ENCODE results near the gene MORF4L2.
A peak's percentile ranks its signal among the peaks of the same experiment; 100 is the strongest.

MORF4L2 gene

GRCh38 chrX:103686199-103687072 is at the start of gene MORF4L2:
Gene MORF4L2, minus strand, starts transcription at chrX:103686699. Its CDS starts 9,672 bp downstream, at chrX:103677027.
- peak; percentile 78 for DNase-seq

GRCh38 chrX:103734125-103734760 is 47.7 kb upstream of the MORF4L2 start:
- DNase-seq = no peak

GRCh38 chrX:103733017-103733416 is 46.5 kb upstream of the MORF4L2 start:
- DNase-seq = no peak

DNA sequence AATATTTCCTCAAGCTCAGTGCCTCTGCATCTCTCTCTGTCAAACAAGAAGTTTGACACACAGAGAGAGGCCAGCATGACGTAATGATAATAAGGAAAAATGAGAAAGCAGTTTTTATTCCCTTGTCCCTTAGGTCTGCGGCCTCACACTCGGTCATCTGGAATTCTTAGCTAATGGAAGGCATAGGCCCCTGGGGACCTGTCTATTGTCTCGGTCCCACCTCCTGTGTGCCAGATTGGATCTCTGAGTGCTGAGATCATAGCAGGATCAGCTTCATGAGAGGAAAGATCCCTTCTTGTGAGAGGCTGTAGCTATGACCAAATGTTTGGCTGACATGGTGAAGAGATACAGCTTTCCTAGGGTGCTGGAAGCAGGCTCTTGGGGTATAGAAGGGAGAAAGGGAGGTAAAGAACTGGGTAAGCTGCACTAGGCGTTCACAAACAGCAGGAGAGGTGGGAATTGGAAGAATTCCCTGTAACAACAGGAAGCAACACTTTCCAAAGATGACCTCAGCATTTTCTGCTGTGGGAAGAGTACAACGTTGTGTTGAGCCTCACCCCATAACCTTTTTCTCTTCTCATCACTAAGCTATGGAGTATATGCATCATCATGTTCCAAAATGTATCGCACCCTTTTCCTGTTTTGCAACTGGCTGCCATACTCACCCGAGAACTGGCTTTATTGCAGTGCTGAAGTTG is 44.4 kb upstream of the MORF4L2 start:
- no peak for DNase-seq

DNA sequence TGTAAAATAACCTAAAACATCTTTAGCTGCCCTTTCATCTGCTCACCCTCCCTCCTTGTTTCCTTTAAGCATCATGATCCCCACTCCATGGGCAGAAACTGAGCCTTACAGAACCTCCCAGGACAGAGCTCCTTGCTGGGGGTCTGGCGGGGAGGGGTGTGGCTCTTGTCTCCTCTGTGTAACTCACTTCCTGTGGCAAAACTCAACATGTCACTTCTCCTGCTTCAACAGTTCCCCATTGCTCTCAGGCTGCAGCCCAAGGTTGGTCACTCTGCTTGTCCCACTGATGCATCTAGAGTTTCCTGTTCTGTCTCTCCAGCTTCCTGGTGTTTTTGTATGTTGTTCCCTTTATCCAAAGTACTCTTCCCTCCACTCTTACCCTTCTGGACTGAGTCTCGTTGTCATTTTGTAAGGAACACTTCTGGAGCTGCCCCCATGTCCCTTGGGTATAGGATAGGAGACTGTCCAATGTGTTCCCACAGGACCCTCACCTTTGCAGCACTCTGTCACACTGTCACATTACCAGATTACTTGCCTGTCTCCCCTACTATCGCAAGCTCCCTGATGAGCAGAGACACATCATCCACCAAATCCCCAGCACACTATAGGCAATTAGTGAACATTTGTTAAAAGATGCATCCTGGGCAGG is 43.8 kb upstream of the MORF4L2 start:
- no peak for DNase-seq

DNA sequence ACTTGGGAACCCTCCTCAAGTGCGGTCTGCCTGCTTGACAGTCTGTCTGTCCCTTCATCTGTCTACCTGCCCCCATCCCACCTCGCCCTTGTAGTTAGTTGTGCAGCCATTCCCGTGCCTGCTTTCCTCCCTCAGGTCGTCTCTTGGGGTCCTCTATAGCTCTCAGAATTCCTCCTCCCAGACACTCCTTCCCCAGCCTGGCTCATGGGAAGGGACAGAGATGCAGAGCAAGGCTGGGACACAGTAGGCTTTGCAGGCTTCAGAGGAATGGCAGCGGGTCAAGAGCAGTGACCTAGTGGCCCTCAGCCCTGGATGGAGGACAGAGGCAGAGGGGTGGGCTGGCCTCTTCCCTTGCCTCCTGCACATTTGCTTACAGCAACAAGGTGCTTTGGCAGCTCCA is 42.5 kb upstream of the MORF4L2 start:
- DNase-seq = no peak

DNA sequence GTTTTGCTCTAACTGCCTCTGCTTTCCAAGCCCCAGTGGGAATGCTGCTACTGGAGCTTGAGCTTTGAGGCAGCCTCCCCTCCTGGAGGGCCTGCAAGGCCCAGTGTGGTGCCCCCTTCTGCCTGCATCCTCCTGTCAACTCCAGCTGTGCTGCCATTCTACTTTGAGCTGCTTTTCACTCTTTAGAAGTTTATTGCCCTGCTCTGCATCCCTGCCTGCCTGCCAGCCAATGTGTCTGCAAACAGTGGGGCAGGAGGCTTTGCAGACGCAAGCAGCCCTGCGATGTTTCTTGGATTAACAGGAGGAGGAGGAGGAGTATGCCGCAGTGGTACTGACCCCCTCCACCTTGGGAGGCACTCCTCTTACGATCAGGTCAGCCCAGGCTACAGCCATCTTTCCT is 40.6 kb upstream of the MORF4L2 start:
- no peak for DNase-seq

GRCh38 chrX:103726477-103726876 is 40.0 kb upstream of the MORF4L2 start:
- no peak for DNase-seq

DNA sequence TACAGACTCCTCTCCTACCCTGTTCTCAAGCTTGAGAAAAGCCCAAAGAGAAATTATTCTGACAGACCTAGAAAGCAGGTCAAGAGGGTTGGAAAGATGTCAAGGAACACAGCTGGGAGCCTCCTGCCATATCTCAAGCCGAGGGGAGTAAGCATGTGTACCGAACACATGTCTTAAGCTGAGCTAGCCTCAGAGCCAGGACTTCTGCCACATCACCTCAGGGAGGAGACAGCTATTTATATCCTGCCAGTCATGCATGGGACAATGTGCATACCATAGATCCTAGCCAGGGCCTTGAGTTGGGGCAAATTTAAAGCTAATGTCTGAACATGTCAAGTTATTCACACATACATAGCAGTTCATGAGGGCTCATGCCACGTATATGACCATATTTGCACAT is 36.0 kb upstream of the MORF4L2 start:
- no peak for DNase-seq

GRCh38 chrX:103718120-103718519 is 31.6 kb upstream of the MORF4L2 start:
- DNase-seq = no peak

GRCh38 chrX:103716962-103717361 is 30.5 kb upstream of the MORF4L2 start:
- DNase-seq = no peak

DNA sequence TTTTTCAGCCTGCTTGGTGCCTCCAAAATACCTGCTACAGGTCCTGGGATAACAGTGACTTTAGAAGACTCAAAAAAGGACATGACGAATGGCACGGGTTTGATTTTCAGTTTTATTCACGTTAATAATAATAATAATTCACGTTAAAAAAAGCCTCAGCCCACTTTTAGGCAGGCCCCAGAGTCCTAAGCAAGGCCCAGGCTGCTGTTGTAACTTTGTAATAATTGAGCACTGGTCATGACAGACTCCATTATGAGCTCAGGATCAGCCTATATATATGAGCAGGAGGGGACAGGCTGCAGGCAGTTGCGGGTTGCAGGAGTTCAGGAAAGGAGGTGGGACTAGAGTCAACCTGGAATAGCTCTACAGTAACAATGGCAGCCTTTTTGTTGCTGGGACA is 24.1 kb upstream of the MORF4L2 start, which contains the start of gene TMEM31:
Gene TMEM31, plus strand, starts transcription at position 301 of the 400 bp plus-strand sequence. CDS start 1,350 bp downstream, outside the sequence.
- no peak for DNase-seq

- DNase-seq = no peak
Observed at GRCh38 chrX:103704863-103705262, 18.4 kb upstream of the MORF4L2 start.

DNA sequence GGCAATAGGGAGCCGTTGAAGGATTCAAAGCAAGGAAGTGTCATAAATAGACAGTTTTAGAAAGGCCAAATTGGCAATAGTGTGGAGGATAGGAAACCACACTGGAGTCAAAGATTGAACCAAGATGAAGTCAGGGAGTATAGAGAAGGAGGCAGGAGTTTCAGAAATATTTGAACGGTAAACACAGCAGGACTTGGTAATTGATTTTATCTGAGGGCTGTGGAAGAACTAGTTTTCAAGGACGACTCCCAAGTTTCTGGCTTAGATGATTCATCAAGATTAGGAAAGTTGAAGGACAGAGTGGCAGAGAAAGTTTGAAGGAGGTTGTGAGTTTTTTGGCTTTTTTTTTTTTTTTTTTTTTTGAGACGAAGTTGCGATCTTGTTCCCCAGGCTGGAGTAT is 12.7 kb upstream of the MORF4L2 start:
- DNase-seq = no peak

DNA sequence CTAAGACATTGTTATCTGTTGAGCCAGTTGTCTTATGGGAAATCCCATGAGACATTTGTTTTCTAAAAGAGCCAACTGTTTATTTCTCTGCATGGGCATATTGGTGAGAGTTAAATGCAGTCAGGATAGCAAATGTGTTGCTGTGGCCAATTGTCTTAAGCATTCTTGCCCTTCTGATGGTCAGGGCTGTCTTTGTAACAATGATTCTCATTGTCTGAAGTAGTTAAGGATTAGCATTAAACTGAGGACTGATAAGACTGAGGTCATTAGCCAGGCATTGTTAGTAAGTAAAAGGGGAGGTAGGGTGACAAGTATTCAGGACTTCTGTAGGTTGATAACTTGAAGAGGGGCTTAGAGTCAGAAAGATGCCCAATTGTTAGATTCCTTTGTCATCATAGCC is 11.2 kb upstream of the MORF4L2 start:
- no peak for DNase-seq

DNA sequence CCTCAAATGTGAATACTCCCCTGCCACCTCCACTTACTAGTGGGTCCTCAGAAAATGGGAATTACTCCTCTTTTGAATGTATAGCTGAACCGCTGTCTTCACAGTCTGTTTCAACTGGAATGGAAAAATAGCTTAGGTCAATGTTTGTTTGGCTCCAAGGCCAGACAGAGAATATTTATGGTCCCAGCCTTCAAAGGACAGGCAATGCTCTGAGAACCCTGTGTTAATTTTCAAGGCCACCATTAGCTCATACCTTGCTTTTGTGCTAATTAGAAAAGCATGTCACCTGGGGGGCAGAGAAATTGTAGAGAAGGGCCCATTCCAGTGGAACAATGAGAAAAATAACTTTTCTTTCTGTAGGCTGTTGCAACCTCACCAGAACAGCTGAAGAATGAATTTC is 4.6 kb upstream of the MORF4L2 start:
- no peak for DNase-seq

GRCh38 chrX:103688946-103689345 is 2.4 kb upstream of the MORF4L2 start:
- DNase-seq = no peak

GRCh38 chrX:103687696-103688201 is 1.2 kb upstream of the MORF4L2 start:
- peak; percentile 43 for DNase-seq

DNA sequence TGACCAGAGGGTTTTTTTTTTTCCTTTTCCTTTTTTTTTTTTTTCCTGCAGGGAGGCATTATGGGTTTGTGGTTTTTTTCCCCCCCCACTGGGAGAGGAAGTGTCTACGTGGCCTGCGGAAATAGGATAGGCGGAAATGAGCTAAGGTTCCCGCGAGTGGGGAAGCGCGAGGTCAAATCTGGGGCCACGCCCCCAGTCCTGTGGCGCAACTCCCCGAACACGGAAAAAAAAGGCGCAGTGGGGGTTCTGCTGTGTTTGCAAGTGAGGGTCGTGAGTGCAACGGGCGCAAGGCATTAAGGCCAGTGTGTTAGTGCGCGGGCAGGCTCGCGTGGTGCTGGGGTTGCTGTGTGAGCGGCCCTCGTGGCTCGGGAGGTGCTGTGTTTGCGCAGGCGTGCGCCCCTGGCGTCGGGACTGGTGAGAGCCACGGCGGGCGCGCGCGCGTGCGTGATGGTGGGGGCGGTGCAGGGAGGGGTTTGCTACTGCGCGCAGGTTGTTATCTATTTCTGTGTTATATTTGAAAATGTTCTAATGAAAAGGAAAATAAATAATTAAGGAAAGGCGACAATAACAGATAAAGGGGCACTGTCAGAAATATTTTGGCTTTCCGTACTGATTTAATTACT is 685 bp upstream of the MORF4L2 start:
- DNase-seq = peak; percentile 86

DNA sequence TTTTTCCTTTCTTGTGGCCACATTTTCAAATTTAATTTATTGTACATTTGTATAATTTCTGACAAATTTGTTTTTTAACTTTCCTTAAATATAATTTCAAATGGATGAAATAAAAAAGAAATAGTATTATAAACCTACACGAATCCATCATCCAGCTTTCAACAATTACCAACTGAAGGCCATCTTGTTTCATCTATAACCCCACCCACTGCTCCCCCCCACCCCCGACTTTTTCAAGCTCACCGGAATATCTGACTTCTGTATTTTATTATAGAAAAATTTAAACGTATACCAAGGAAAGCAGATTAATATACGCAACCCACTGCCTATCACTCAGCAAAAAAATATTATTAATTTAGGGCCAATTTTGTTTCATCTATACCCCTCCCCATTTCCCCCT is 1.1 kb downstream of the MORF4L2 start:
- DNase-seq = no peak

DNA sequence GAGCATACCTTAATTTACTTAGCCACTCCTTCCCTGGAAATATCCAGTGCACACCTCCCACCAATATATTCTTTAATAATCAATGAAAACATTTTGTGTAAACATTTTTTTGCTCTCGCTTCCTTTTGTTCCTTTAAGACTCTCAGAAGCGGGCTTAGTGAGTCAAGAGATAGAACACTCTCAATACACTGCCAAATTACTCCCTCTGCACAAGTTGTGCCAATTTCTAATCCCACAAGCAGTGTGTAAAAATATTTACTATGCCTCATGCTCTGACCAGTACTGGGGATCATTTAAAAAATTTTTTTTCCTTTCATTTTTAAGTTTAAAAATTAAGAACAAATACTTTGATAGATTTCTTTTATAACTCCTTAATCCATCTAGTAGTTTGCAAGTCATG is 5.1 kb downstream of the MORF4L2 start:
- no peak for DNase-seq

GRCh38 chrX:103678199-103678993 is 8.1 kb downstream of the MORF4L2 start:
- no peak for DNase-seq

Data from activated CD4-positive, alpha-beta T cell treated with anti-CD3 and anti-CD28 coated beads, Interleukin-2, amount 50 U/mL, for 1 hour (primary cell).